ENCODE results near the gene SUGCT.

Gene SUGCT

DNA sequence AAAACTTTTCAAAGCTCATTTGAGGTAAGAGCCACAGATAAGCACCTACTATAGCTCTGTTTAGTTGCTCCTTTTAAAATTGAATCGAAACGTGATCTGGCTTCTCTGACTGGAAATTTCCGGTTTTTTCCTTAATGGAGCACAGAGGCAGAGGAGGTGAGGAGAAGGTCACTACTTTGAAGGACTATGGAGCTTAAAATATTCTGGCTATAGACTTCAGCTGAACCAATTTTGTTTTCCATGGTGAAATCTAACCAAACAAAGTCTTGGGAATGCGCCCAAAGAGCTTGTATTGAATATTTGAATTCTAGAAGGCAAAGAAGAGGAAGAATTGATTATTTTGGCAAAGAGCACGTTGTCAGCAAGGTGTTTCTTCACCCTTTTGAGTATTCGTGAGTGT lies 711.1 kb downstream of the SUGCT start:
- no peak for DNase-seq

DNA sequence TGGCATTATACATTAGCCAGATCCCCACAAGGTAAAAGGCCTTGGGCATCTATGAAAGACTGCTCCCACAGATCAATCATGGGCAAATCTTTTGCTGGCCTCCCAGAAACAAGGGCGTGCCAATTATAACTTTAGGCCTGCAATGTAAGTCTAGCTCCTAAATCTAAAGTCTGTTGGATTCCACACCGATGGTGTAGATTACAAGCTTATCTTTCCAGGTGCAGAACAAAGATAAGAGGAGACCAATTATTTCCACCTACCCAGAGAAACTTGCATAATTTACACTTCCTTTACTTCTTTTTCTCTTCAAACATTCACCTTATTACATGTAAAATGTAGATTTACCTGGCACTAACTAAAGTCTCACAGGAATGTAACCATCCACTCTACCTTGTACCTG lies 713.1 kb downstream of the SUGCT start:
- no peak for DNase-seq

- DNase-seq = no peak
Observed at GRCh38 chr7:40848541-40849221, 713.9 kb downstream of the SUGCT start.

- no peak for DNase-seq
Observed at GRCh38 chr7:40850017-40850416, 715.2 kb downstream of the SUGCT start.

- DNase-seq = no peak
Observed at GRCh38 chr7:40851001-40851400, 716.2 kb downstream of the SUGCT start.

GRCh38 chr7:40859076-40859475 lies 724.3 kb downstream of the SUGCT start:
- DNase-seq = no peak

DNA sequence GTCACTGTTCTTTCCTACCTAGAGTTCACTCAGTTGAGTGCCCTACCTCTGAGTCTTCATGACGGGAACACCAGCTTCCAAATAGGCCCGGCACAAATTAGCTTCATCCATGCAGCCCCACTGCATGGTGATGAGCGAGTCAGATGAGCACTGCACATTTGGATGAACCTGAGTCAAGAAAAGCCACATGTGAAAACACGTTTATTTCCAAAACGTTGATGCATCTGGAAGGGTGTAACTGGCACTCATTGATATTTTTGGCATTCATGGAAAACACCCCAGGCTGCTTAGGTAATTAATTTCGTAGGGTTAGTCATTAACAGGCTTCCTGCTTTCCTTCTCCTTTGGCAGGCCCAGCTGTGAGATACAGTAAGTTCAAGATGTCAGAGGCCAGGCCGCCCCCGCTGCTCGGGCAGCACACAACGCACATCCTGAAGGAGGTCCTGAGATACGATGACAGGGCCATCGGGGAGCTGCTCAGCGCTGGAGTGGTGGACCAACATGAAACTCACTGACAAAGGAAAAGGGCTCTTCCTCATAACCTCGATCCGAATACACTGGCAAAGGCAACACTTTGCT lies 725.2 kb downstream of the SUGCT start:
- DNase-seq = no peak

- DNase-seq = no peak
Observed at GRCh38 chr7:40865441-40866233, 730.8 kb downstream of the SUGCT start.

- no peak for DNase-seq
Observed at GRCh38 chr7:40866601-40867000, 731.8 kb downstream of the SUGCT start.

DNA sequence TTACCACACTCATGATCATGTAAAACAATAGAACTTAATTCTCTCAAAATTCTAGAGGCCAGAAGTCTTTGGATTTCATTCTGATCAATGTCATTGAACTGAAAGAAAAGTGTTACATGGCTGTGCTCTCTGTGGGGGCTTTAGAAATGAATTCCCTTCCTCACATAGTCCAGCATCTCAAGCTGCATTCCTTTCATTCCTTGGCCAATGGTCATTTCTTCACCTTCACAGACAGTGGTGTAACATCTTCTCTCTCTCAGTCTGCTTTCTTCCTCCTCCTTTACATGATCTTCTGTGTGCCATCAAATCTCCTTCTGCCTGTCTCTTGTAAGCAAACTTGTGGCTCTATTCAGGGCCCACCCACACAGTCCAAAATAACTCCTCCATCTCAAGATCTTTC lies 735.3 kb downstream of the SUGCT start:
- no peak for DNase-seq

DNA sequence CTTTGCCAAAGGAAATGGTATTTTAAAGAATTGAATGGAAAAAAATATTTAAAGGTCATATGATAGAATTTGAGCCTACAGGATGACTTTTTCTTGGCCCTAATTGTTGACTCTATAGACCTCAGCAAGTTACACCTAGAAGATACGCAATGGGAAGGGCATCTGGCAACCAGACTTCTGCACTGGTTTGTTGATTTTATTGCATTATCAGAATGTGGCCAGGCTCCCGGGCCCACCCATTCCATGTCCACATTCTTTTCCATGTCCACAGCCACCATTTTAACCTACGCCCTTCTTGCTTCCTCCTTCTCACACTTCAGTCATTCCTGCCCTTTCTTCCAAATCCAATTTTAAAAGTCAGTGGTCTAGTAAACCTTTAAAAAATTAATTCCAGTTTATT lies 738.4 kb downstream of the SUGCT start:
- DNase-seq = no peak

DNA sequence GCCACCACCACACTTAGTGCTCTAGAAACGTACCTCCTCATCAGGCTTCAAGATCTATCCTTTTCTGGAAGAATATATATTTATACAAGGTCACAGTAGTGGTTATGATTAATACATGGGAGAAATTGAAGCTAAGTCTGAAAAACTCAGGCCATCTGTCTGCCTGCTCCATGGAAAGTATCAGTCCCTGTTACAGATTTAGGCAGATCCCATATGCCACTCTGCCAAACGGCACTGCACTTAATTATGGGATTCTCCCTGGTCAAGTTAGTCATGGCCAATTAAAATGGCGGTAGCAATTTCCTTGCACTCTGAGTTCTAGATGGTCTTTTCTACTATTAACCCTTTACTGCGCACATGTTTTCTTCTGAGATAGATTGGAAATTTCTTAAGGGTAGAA lies 740.0 kb downstream of the SUGCT start:
- no peak for DNase-seq

DNA sequence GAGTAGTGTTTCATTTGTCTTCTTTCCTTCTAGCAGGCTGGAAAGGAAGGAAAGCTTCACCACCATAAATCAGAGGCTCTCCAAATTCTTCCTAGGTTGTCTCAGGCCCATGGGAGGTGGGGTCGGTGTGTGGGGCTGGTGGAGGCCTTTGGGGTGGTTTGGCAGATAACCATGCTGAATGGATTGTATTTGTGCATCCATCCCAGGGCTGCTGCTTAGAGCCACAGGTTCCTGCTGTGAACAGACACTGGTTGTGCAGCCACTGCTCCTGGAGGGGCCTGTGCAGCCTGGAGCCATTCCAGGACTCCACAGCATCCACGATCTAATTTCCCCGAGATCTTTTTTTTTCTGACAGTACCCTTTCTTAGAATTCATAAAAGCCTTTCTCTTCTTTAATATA lies 741.8 kb downstream of the SUGCT start:
- no peak for DNase-seq

- DNase-seq = no peak
Observed at GRCh38 chr7:40879941-40880543, 745.2 kb downstream of the SUGCT start.

DNA sequence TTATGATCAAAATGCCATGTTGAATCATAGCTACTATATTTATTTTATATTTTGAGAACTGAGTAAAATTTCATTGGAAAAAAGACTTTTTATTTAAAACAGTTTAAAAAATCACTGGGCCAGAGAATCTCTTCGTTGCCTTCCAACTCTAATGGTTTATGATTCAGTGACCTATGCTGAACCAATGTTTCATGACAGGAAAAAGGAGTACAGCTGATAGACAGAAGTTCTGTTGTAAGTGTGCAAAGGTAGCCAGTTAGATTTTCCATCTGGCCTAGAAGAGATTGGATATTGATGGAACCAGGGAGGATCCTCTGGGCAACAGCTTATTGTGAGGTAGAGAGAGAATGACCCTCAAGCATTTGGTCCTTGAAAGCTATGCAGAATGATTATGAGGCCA lies 745.8 kb downstream of the SUGCT start:
- DNase-seq = no peak

DNA sequence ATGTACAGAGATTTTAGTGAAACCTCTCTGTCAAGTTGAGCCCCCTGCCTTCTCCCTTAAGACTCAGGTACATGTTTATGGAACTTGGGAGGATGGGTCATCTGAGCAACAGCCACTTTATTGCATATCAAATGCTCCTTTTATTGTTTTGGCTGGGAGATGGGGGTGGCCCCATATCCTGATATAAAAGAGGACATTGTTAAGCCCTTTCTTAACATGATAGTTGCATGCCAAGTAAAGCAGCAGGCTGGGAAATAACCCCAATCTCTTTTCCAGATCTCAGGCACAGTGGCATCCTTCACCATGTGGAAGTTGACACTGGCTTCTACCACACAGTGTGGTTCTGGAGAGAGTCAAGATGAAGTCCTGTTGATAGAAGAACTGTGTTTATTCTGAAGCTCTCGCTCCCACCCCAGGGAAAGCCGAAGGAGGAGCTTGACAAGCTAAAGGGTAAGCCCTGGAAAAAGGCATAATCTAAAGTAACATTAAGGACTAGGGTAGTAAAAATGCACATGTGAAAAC lies 746.7 kb downstream of the SUGCT start:
- no peak for DNase-seq

- DNase-seq = no peak
Observed at GRCh38 chr7:40882071-40882658, 747.4 kb downstream of the SUGCT start.

- no peak for DNase-seq
Observed at GRCh38 chr7:40883826-40884225, 749.0 kb downstream of the SUGCT start.

DNA sequence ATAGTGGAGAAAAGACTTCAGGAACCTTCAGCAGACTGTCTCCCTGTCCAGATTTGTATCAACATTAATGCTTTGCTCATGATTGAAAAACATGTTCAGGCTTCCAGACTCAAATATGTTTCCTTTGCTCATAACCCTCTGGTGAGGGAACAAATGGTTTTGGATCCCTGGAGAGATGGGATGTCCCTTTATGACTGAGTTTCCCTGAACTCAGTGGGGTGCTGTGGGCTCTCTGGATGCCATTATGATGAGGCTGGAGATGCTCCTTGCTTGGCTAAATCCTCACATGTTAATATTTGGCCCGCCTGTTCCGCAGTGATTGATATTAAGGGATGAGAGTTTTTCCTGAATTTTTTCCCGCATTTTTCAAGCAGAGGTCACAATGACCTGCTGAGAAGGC lies 749.4 kb downstream of the SUGCT start:
- DNase-seq = no peak

DNA sequence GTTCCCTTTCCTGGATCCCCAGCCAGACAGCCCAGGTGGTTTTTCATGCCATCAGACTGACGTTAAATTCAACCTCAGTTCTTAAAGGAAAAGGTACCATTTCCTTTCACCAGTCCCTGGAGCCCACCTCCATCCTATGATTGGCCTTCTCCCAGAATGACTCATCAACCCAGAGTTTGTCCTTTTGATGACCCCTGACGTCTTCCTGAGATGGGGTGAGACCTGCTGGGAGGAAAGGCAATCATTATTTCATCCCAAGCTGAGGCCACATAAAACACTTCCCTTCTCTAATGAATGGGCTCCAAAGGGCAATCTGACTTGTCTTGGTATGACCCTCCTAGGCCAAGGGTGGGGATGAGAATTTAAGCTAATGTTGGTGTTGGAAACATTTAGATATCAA lies 750.7 kb downstream of the SUGCT start:
- DNase-seq = no peak

- no peak for DNase-seq
Observed at GRCh38 chr7:40887099-40887498, 752.3 kb downstream of the SUGCT start.

DNA sequence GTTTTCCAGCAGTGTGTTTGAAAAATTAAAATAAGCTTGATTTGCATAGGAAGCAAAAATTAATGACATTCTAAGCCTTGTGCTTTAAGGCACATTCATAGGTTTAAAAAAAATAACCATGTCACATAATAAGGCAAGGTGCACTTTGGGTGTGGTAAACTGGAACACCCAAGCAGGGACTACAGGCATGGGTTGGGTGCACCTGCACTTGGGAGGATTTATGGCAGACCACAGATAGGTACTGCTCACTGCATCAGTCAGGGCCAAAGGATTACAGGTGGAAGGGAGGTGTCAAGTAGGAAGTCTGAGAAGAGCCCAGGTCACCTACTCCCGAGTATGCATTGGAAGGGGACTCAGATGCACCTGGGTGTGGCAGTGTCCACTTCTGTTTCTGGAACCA lies 753.7 kb downstream of the SUGCT start:
- DNase-seq = no peak

DNA sequence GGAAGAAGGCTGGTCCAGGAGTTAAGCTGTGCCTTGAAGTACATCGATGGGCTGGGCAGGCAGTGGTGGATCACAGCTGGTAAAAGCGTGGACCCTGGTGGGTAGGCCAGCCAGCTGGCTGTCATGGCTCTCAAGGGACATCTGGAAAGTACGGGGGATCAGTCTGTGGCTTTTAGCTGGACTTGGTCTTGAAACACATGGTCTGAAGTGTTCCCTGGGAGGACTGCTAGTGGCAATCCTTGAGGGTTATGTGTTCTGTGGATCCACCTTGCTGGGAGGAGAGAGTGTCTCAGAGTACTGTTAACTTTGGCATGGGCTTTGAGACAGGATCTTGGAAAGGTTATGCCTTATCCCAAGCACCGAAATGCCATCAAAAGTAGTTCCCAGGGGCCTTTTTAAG lies 754.3 kb downstream of the SUGCT start:
- DNase-seq = no peak

All from CD4-positive, alpha-beta T cell treated with Interleukin-15 for 1 hour (primary cell).